Neural progenitor cell (in vitro differentiated cells): Measurements from ENCODE around the gene JCAD.

Experiments
- EZH2 ChIP-seq: fragments of 200-600 bp; sonication (generic); IDR thresholded peaks from 2 replicates; pipeline ENCODE4 v1.6.1; 2017; ENCODE audit warnings: antibody characterized with exemption, mild to moderate bottlenecking, moderate library complexity
- EZH2phosphoT487 ChIP-seq: fragments of 200-600 bp; sonication (generic); IDR thresholded peaks from 2 replicates; pipeline ENCODE4 v1.6.1; 2017; ENCODE audit warnings: antibody characterized with exemption

DNA sequence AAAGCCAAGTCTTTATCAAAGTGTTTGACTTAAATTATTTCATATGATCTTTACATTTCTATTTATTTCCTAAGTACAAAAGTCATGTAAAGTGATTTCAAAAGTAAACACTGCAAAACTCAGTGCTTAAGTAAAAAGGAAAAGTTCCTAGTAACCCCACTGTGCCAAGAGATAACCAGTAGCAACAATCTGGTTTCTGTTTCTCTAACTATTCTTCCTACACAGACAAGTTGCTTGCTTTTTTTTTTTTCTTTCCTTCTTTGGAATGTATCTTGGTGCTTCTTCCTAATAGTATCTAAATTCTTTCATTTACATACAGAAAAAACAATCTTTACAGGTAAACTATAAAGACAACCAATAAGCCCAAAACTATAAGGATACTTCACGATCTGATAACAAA lies 3.1 kb downstream of the JCAD start:
- TF ChIP-seq EZH2, result no peak
- TF ChIP-seq EZH2phosphoT487, result no peak
